GM10847 (cell line): ENCODE data around the gene PCDH10.

ENCODE experiments used
- POLR2A ChIP-seq: IDR thresholded peaks from 2 replicates; pipeline ENCODE4 v1.6.1; 2011; ENCODE audit not compliant: insufficient read length; ENCODE audit errors: extremely low read depth

The PCDH10 gene, protein sequence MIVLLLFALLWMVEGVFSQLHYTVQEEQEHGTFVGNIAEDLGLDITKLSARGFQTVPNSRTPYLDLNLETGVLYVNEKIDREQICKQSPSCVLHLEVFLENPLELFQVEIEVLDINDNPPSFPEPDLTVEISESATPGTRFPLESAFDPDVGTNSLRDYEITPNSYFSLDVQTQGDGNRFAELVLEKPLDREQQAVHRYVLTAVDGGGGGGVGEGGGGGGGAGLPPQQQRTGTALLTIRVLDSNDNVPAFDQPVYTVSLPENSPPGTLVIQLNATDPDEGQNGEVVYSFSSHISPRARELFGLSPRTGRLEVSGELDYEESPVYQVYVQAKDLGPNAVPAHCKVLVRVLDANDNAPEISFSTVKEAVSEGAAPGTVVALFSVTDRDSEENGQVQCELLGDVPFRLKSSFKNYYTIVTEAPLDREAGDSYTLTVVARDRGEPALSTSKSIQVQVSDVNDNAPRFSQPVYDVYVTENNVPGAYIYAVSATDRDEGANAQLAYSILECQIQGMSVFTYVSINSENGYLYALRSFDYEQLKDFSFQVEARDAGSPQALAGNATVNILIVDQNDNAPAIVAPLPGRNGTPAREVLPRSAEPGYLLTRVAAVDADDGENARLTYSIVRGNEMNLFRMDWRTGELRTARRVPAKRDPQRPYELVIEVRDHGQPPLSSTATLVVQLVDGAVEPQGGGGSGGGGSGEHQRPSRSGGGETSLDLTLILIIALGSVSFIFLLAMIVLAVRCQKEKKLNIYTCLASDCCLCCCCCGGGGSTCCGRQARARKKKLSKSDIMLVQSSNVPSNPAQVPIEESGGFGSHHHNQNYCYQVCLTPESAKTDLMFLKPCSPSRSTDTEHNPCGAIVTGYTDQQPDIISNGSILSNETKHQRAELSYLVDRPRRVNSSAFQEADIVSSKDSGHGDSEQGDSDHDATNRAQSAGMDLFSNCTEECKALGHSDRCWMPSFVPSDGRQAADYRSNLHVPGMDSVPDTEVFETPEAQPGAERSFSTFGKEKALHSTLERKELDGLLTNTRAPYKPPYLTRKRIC

DNA sequence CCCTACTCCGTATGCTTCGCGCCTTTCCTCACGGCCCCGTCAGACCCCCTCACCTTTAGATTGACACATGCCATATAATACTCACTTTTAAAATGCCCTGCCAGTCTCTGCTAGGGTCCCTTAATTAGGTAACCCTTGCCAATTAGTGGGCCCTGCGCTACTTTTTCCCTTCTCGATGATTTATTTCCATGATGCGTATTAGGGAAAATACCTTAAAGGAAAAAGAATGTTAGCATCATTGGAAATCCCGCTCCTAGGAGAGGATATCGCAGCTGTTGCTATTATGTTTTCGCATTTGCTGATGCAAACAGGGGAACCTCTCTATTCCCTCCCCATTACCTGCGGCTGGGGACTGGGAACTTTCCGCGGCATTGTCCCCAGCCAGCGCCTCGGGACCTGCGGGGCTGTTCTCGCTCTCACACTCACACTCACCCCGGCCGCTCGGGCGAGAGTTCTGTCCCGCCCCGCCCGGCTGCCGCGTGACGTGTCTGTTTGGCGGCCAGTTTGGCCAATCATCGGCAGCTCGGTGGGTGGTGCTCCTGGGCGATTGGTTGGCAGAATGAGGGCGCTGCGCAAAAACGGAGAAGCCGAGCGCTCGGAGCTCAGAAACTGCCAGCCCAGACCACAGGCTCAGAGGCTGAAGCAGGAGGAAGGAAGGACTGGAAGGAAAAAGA lies at the start of gene PCDH10:
Gene PCDH10, plus strand, starts transcription at position 605 of the 674 bp plus-strand sequence. CDS start 847 bp downstream, outside the sequence.
- TF ChIP-seq POLR2A, result no peak

GRCh38 chr4:133102043-133102442 lies 47.1 kb upstream of the PCDH10 start:
- TF ChIP-seq POLR2A, result no peak

DNA sequence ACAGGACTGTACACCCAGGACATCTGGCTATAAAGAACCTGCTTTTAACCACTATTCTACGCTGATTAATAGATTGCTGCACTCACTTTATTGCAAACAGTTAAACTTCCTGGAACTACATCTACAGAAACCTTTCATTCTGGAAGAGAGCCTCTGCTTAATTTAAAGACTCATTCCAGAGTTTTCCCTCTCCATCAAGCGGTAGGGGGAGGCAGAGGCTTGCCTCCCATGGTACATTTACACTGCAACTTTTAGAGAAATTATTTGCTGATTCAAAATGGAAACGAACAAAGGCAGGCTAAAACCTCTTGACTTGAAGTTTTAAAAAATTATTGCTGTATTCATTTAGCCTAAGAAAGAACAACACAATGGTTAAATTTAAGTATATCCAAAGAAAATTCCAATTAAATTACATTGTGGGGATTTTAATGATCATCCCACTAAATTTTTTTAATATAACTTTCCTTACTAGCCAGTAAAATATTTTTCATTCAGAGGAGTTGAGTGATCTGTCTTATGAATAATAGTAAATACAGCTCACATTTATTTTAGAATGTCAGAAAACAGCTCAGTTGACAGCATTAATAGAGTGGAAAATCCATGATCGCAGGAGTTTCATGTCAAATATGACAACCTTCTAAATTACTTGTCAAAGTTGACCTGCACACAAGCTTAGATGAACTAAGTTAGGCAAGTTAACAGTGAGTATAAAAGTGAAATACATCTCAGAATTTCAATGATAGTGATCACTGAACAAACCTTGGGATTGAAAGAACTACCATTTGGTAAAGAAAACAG lies 46.3 kb upstream of the PCDH10 start:
- TF ChIP-seq POLR2A, result no peak

DNA sequence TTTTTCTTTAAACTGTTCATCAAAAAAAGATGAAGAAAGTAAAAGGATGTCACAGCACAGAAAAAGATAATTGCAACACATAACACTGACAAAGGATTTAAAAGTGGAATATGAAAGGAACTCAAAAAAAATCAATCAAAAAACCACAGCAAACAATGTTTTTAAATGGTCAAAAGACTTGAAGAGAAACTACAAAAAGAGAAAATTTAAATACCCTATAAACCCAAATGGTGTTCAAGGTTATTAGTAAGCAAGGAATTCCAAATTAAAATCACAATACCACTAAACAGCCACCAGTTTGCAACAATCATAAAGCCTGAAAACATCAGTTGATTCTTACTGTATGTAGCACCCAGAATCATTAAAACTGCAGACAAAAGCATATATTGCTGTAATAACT lies 36.5 kb upstream of the PCDH10 start:
- no peak for TF ChIP-seq POLR2A

- TF ChIP-seq POLR2A, result no peak
Observed at GRCh38 chr4:133124746-133125145, 24.3 kb upstream of the PCDH10 start.

GRCh38 chr4:133127500-133127899 lies 21.6 kb upstream of the PCDH10 start:
- no peak for TF ChIP-seq POLR2A

DNA sequence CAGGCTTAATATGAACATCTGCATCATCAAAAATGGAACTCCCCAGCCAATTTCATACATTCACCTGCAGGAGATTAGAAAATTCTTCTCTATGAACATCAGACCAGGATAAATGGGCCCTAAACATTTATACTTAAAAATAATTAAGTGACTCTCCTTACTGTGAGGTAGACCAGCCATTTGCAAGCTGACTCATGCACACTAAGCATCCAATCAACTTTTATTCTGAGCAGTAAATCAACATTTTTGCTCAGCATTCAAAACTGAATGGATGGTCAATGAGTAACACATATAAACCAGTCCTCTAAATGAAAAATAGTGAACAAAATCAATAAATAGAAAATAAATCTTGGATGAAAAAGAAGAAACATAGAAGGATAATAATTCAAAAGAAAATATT lies 19.9 kb upstream of the PCDH10 start:
- TF ChIP-seq POLR2A, result no peak

- no peak for TF ChIP-seq POLR2A
Observed at GRCh38 chr4:133130171-133130570, 18.9 kb upstream of the PCDH10 start.

DNA sequence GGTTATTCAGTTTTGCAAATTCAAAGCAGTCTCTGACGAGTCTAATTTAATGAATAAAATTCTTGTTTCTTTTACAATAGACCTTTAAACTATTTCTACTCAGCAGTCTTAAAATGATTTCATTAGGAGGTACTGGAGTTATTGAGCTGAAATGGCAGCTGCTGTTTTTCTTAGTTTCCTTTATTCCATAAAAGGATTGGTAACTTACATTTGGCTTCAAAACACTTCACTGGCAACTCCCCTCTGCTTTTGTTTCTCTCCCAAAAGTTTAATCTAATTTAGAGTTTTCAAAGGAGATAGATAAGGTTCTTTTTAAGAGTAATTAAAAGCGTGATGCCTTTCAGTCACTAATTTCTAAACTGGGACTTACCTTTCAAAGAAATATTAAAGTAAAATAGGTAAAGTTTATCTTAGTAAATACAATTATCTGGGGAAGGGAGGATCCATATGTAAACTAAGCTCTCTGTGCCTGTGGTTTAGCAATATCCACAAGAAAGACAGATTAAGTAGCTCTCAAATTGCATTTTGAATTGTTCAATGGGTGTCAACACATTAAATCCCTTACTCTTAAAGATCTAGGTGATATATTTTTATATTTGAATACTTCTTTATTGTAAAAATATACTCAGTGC lies 17.1 kb upstream of the PCDH10 start:
- no peak for TF ChIP-seq POLR2A

- no peak for TF ChIP-seq POLR2A
Observed at GRCh38 chr4:133136833-133137232, 12.3 kb upstream of the PCDH10 start.

- TF ChIP-seq POLR2A, result no peak
Observed at GRCh38 chr4:133137571-133137970, 11.5 kb upstream of the PCDH10 start.

GRCh38 chr4:133143775-133144430 lies 5.2 kb upstream of the PCDH10 start:
- no peak for TF ChIP-seq POLR2A

- TF ChIP-seq POLR2A, result no peak
Observed at GRCh38 chr4:133145241-133145640, 3.9 kb upstream of the PCDH10 start.
